ENCODE measurements around the gene PDILT.

Gene PDILT

GRCh38 chr16:20383106-20384029, 21.2 kb downstream of the PDILT start:
- H3K23ac ChIP-seq (ENCODE audit: low read length): no peak overlapping the region
- no peaks in the 10 kb centered on the region for H3K79me2 ChIP-seq (ENCODE audit: control insufficient read depth, insufficient read depth, low read length)
- peak; percentile 91 for DNase-seq
- no peaks in the 10 kb centered on the region for H3K4me1 ChIP-seq (ENCODE audit: control insufficient read depth, low read depth, low read length)
- H2BK5ac ChIP-seq (ENCODE audit: low read length): no peak overlapping the region
- no peak overlapping the region for H2BK120ac ChIP-seq (ENCODE audit: low read depth, low read length)
- no peak overlapping the region for H3K9ac ChIP-seq (ENCODE audit: low read length)
- no peak overlapping the region for H3K4ac ChIP-seq (ENCODE audit: low read depth, low read length)
- H3K56ac ChIP-seq (ENCODE audit: low read length): no peak overlapping the region
- H4K5ac ChIP-seq (ENCODE audit: low read length): no peak overlapping the region
- H3K4me3 ChIP-seq (ENCODE audit: low read length): no peak overlapping the region
- no CpG with 5 or more reads among the region's 11 CpGs for WGBS (ENCODE audit: extremely low coverage, insufficient coverage, low lambda C conversion rate)
- no peak overlapping the region for H2AK5ac ChIP-seq (ENCODE audit: low read length)
- H3K4me2 ChIP-seq (ENCODE audit: low read length): no peak overlapping the region
- no peak overlapping the region for H3K18ac ChIP-seq (ENCODE audit: low read length)
- H2BK15ac ChIP-seq (replicated peaks; ENCODE audit: low read depth): no peak overlapping the region
- no peak overlapping the region for H3K27ac ChIP-seq (ENCODE audit: low read depth, low read length)
- no peak overlapping the region for H4K8ac ChIP-seq (ENCODE audit: low read depth, low read length)
- H3K79me1 ChIP-seq (ENCODE audit: low read length): no peaks in the 10 kb centered on the region
- H3K36me3 ChIP-seq (ENCODE audit: control insufficient read depth, insufficient read depth, low read length): no peaks in the 10 kb centered on the region
- H3K27me3 ChIP-seq (ENCODE audit: insufficient read depth, low read length, poor library complexity): no peaks in the 10 kb centered on the region

DNA sequence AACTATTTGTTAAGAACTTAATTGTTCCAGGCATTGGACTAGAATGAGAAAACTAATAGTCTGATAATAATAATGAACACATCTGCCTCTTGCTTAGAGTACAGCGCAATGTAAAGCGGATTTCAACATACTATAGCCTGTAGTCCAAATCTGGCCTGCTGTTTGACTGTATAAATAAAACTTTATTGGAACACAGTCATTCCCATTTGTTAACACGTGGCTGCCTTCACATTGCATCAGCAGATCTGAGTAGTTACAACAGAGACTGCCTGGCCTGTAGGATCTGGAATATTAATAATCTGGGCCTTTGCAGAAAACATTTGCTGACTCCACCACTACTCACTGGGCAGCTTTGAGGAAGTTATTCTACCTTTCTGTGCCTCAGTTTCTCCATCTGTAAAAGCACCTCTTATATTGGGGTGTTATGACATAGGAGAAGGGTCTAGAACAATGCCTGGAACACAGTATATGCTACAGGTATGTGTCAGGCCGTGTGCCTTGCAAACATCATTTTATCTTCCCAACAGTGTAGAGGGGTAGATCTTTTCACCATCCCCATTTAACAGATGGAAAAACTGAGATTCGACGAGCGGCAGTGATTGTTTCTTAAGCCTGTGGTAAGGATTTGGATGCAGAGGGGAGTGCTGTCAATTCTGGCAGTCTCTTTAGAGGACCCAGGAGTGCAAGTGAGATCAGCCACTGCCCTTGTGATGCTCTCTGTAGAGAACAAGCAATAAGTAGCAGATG, 22.2 kb downstream of the PDILT start:
- no peak overlapping the region for H3K56ac ChIP-seq (ENCODE audit: low read length)
- H3K4me2 ChIP-seq (ENCODE audit: low read length): no peak overlapping the region
- no peak overlapping the region for H2BK5ac ChIP-seq (ENCODE audit: low read length)
- H3K23ac ChIP-seq (ENCODE audit: low read length): no peak overlapping the region
- DNase-seq: no peak
- H3K4ac ChIP-seq (ENCODE audit: low read depth, low read length): no peak overlapping the region
- H3K4me3 ChIP-seq (ENCODE audit: low read length): no peak overlapping the region
- no peaks in the 10 kb centered on the region for H3K36me3 ChIP-seq (ENCODE audit: control insufficient read depth, insufficient read depth, low read length)
- H3K9ac ChIP-seq (ENCODE audit: low read length): no peak overlapping the region
- H2BK15ac ChIP-seq (replicated peaks; ENCODE audit: low read depth): no peak overlapping the region
- H3K27me3 ChIP-seq (ENCODE audit: insufficient read depth, low read length, poor library complexity): no peaks in the 10 kb centered on the region
- H2BK120ac ChIP-seq (ENCODE audit: low read depth, low read length): no peak overlapping the region
- no peaks in the 10 kb centered on the region for H3K4me1 ChIP-seq (ENCODE audit: control insufficient read depth, low read depth, low read length)
- no peak overlapping the region for H4K8ac ChIP-seq (ENCODE audit: low read depth, low read length)
- H3K27ac ChIP-seq (ENCODE audit: low read depth, low read length): no peak overlapping the region
- no peaks in the 10 kb centered on the region for H3K79me1 ChIP-seq (ENCODE audit: low read length)
- no peak overlapping the region for H3K18ac ChIP-seq (ENCODE audit: low read length)
- H3K79me2 ChIP-seq (ENCODE audit: control insufficient read depth, insufficient read depth, low read length): no peaks in the 10 kb centered on the region
- no peak overlapping the region for H2AK5ac ChIP-seq (ENCODE audit: low read length)
- no CpG with 5 or more reads among the region's 7 CpGs for whole genome bisulfite sequencing (ENCODE audit: extremely low coverage, insufficient coverage, low lambda C conversion rate)
- no peak overlapping the region for H4K5ac ChIP-seq (ENCODE audit: low read length)

DNA sequence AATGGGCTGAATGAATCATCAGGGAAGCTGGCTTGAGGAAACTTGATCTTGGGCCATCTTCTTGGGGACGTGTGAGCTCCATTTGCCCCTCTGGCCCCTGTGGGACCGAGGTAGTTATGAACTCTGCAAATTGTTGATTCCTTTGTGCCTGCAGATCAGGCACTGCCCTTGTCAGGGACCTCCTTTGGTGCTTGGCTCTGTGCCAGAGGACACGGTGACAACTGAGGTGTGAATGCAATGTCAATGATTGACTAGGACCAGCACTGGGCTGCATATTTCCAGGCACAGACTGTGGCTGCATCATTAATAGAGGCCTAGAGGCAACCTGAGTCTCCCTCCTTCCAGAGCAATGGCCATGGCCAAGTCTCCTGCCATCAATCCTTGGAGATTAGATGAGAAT, 23.8 kb downstream of the PDILT start:
- Histone ChIP-seq H3K79me1 (ENCODE audit: low read length) (no peaks in the 10 kb centered on the region), H3K79me2 (ENCODE audit: control insufficient read depth, insufficient read depth, low read length) (no peaks in the 10 kb centered on the region), H3K18ac (ENCODE audit: low read length) (no peak overlapping the region), H3K4me1 (ENCODE audit: control insufficient read depth, low read depth, low read length) (no peaks in the 10 kb centered on the region), H2BK5ac (ENCODE audit: low read length) (no peak overlapping the region), H4K8ac (ENCODE audit: low read depth, low read length) (no peak overlapping the region), H3K9ac (ENCODE audit: low read length) (no peak overlapping the region), H3K56ac (ENCODE audit: low read length) (no peak overlapping the region), H2BK120ac (ENCODE audit: low read depth, low read length) (no peak overlapping the region), H4K5ac (ENCODE audit: low read length) (no peak overlapping the region), H3K4me3 (ENCODE audit: low read length) (no peak overlapping the region), H2AK5ac (ENCODE audit: low read length) (no peak overlapping the region), H3K4me2 (ENCODE audit: low read length) (no peak overlapping the region), H3K4ac (ENCODE audit: low read depth, low read length) (no peak overlapping the region), H3K27ac (ENCODE audit: low read depth, low read length) (no peak overlapping the region), H3K36me3 (ENCODE audit: control insufficient read depth, insufficient read depth, low read length) (no peaks in the 10 kb centered on the region), H3K27me3 (ENCODE audit: insufficient read depth, low read length, poor library complexity) (no peaks in the 10 kb centered on the region), H2BK15ac (replicated peaks; ENCODE audit: low read depth) (no peak overlapping the region), H3K23ac (ENCODE audit: low read length) (no peak overlapping the region)
- no CpG with 5 or more reads among the region's 3 CpGs for WGBS (ENCODE audit: extremely low coverage, insufficient coverage, low lambda C conversion rate)
- no peak for DNase-seq

GRCh38 chr16:20377181-20377580, 27.4 kb downstream of the PDILT start:
- no peaks in the 10 kb centered on the region for H3K27me3 ChIP-seq (ENCODE audit: insufficient read depth, low read length, poor library complexity)

DNA sequence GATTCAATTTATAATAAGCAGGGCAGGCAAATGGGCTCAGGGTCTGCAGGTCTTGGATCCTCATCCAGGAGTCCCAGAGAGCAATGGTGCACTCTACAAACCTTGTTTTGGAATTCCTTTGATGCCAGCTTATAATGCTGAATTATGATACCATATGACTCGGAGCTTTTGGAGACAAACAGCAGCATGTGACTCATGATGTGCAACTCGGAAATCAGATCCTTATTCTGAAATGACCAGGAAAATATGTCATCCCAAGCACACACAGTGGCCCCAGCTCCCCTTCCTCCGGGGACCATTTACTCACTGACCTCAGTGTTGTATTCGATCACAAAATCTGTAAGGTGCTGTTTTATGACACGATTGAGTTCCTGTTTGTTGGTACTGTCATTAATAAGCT, 31.8 kb downstream of the PDILT start:
- Histone ChIP-seq H3K4me1 (ENCODE audit: control insufficient read depth, low read depth, low read length) (no peaks in the 10 kb centered on the region), H4K5ac (ENCODE audit: low read length) (no peak overlapping the region), H3K56ac (ENCODE audit: low read length) (no peak overlapping the region), H3K36me3 (ENCODE audit: control insufficient read depth, insufficient read depth, low read length) (no peaks in the 10 kb centered on the region), H2AK5ac (ENCODE audit: low read length) (no peak overlapping the region), H3K4me3 (ENCODE audit: low read length) (no peak overlapping the region), H2BK5ac (ENCODE audit: low read length) (no peak overlapping the region), H3K18ac (ENCODE audit: low read length) (no peak overlapping the region), H3K79me1 (ENCODE audit: low read length) (no peaks in the 10 kb centered on the region), H4K8ac (ENCODE audit: low read depth, low read length) (no peak overlapping the region), H3K23ac (ENCODE audit: low read length) (no peak overlapping the region), H3K27me3 (ENCODE audit: insufficient read depth, low read length, poor library complexity) (no peaks in the 10 kb centered on the region), H3K27ac (ENCODE audit: low read depth, low read length) (no peak overlapping the region), H2BK15ac (replicated peaks; ENCODE audit: low read depth) (no peak overlapping the region), H3K9ac (ENCODE audit: low read length) (no peak overlapping the region), H3K4ac (ENCODE audit: low read depth, low read length) (no peak overlapping the region), H3K4me2 (ENCODE audit: low read length) (no peak overlapping the region), H3K79me2 (ENCODE audit: control insufficient read depth, insufficient read depth, low read length) (no peaks in the 10 kb centered on the region), H2BK120ac (ENCODE audit: low read depth, low read length) (no peak overlapping the region)
- no CpG with 5 or more reads among the region's 5 CpGs for WGBS (ENCODE audit: extremely low coverage, insufficient coverage, low lambda C conversion rate)
- no peak for DNase-seq

More at GRCh38 chr16:20377181-20377580, 27.4 kb downstream of the PDILT start:
- no peak overlapping the region for H2BK120ac ChIP-seq (ENCODE audit: low read depth, low read length)
- H3K79me2 ChIP-seq (ENCODE audit: control insufficient read depth, insufficient read depth, low read length): no peaks in the 10 kb centered on the region
- H3K18ac ChIP-seq (ENCODE audit: low read length): no peak overlapping the region
- DNase-seq: no peak
- no peak overlapping the region for H2AK5ac ChIP-seq (ENCODE audit: low read length)
- no peaks in the 10 kb centered on the region for H3K4me1 ChIP-seq (ENCODE audit: control insufficient read depth, low read depth, low read length)
- H3K4ac ChIP-seq (ENCODE audit: low read depth, low read length): no peak overlapping the region
- H4K5ac ChIP-seq (ENCODE audit: low read length): no peak overlapping the region
- no peak overlapping the region for H3K4me3 ChIP-seq (ENCODE audit: low read length)
- H3K9ac ChIP-seq (ENCODE audit: low read length): no peak overlapping the region
- H2BK5ac ChIP-seq (ENCODE audit: low read length): no peak overlapping the region
- H3K4me2 ChIP-seq (ENCODE audit: low read length): no peak overlapping the region
- H3K79me1 ChIP-seq (ENCODE audit: low read length): no peaks in the 10 kb centered on the region
- H2BK15ac ChIP-seq (replicated peaks; ENCODE audit: low read depth): no peak overlapping the region
- no peak overlapping the region for H4K8ac ChIP-seq (ENCODE audit: low read depth, low read length)
- no peak overlapping the region for H3K23ac ChIP-seq (ENCODE audit: low read length)
- no peaks in the 10 kb centered on the region for H3K36me3 ChIP-seq (ENCODE audit: control insufficient read depth, insufficient read depth, low read length)
- no peak overlapping the region for H3K56ac ChIP-seq (ENCODE audit: low read length)
- no peak overlapping the region for H3K27ac ChIP-seq (ENCODE audit: low read depth, low read length)
- WGBS (ENCODE audit: extremely low coverage, insufficient coverage, low lambda C conversion rate): no CpG with 5 or more reads among the region's 5 CpGs

Measured in mesendoderm (in vitro differentiated cells).